ENCODE data around the gene TMEM39A.

DNA sequence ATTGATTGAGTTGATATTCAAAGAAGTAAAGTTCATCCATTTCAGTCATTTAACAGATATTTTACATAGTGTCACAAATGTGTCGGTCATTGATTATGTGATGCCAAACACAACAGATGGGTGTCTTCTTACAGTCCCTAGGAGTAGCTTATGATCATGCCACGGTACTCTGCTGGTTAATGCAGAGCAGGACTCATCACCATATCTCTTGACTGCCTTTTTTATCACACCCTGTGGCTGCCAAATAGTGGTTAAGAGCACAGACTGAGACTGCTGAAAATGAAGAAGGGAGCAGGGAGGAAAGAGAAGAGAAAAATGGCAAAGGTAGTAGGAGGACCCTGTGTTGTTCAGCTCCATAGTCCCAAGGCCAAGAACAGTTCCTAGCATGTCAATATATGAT is 22.1 kb upstream of the TMEM39A start:
- no peak for TF ChIP-seq POLR2AphosphoS5 (IDR thresholded peaks at IDR 0.05)
- TF ChIP-seq, protein P1, sequence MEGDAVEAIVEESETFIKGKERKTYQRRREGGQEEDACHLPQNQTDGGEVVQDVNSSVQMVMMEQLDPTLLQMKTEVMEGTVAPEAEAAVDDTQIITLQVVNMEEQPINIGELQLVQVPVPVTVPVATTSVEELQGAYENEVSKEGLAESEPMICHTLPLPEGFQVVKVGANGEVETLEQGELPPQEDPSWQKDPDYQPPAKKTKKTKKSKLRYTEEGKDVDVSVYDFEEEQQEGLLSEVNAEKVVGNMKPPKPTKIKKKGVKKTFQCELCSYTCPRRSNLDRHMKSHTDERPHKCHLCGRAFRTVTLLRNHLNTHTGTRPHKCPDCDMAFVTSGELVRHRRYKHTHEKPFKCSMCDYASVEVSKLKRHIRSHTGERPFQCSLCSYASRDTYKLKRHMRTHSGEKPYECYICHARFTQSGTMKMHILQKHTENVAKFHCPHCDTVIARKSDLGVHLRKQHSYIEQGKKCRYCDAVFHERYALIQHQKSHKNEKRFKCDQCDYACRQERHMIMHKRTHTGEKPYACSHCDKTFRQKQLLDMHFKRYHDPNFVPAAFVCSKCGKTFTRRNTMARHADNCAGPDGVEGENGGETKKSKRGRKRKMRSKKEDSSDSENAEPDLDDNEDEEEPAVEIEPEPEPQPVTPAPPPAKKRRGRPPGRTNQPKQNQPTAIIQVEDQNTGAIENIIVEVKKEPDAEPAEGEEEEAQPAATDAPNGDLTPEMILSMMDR (IDR thresholded peaks at IDR 0.05) = no peak

Measured in transverse colon (tissue), 4 donors.